HepG2 (cell line): ENCODE measurements around the gene FMO1. TPM values are rescaled to one million over a fixed set of nuclear protein-coding genes. Genes with fewer than 3 reads are reported as not detected.

Source experiments
- ATAC-seq: fragments of 200-7000 bp; cut with Tn5 transposase; 3 replicates; pipeline ENCODE4 v1.9.1; 2020; ENCODE audit warnings: mild to moderate bottlenecking, moderate library complexity
- BruUV-seq: library from RNA; stranded (reverse); fragments of 400-500 nt; replicated peaks from 2 replicates; lab custom pipeline; 2021; lab: Mats Ljungman, UMichigan
- CTCF ChIA-PET: fragments of 300-600 bp; formaldehyde crosslinking; extraction: SDS; loops from one replicate; lab custom pipeline; 2021; ENCODE audit warnings: low total read pairs, inconsistent platforms, low intra/inter-chr PET ratio; lab: Yijun Ruan, JAX
- POLR2A ChIA-PET: fragments of 350-600 bp; sonication (Branson Sonifier 250); formaldehyde crosslinking; loops from one replicate; lab custom pipeline; 2020; ENCODE audit warnings: antibody characterized with exemption, inconsistent platforms; lab: Yijun Ruan, JAX
- DNase-seq: peaks from one replicate; pipeline ENCODE4 v3.0.0-alpha.2; 2015; ENCODE audit warnings: low spot score
- FAIRE-seq: peaks from 3 replicates; lab custom pipeline; 2011; peaks lifted over from hg19 to GRCh38; lab: Jason Lieb, UNC
- H2AFZ ChIP-seq: one replicate; pipeline ENCODE4 v1.6.1; 2011; ENCODE audit warnings: low read length, inconsistent platforms
- H3K27ac ChIP-seq: fragments of 300-600 bp; 3 replicates; pipeline ENCODE4 v1.8.0; 2011; ENCODE audit warnings: mixed run types, mild to moderate bottlenecking, mixed read lengths, low read length, inconsistent platforms; ENCODE audit not compliant: insufficient read depth; ENCODE audit errors: extremely low read length
- H3K27me3 ChIP-seq, 2 experiments: fragments of 200-600 bp in 1 of 2; 2 replicates in 1 of 2; 3 replicates in 1 of 2; pipeline versions ENCODE4 v1.6.0 to v1.8.0; 2011; ENCODE audit warnings: low read length in 2 of 2, mild to moderate bottlenecking in 2 of 2, moderate library complexity in 2 of 2, inconsistent platforms in 1 of 2; ENCODE audit not compliant: insufficient read depth in 2 of 2, control insufficient read depth in 1 of 2
- H3K36me3 ChIP-seq, 2 experiments: fragments of 200-600 bp in 1 of 2; replicated peaks in 1 of 2; 2 replicates in 1 of 2; 3 replicates in 1 of 2; pipeline versions ENCODE4 v1.5.1 to v1.8.0; 2011; ENCODE audit warnings: low read length in 2 of 2, inconsistent platforms in 1 of 2; ENCODE audit not compliant: insufficient read depth in 2 of 2, control insufficient read depth in 1 of 2
- H3K4me1 ChIP-seq: 2 replicates; pipeline ENCODE4 v1.5.1; 2012; ENCODE audit warnings: low read length, inconsistent platforms; ENCODE audit not compliant: insufficient read depth
- H3K4me2 ChIP-seq: 2 replicates; pipeline ENCODE4 v1.6.0; 2011; ENCODE audit warnings: low read depth, low read length, inconsistent platforms
- H3K4me3 ChIP-seq, 3 experiments: fragments of 200-600 bp in 1 of 3; sonication (generic), shearing (Covaris generic) in 1 of 3; replicated peaks in 1 of 3; 2 replicates each; pipeline ENCODE4 v1.5.1; 2011 to 2016; ENCODE audit warnings: low read length in 3 of 3, inconsistent platforms in 2 of 3, low read depth in 2 of 3, mild to moderate bottlenecking in 2 of 3, control low read depth in 1 of 3, mixed read lengths in 1 of 3; ENCODE audit not compliant: insufficient read depth in 1 of 3
- H3K79me2 ChIP-seq: one replicate; pipeline ENCODE4 v1.6.1; 2011; ENCODE audit warnings: low read length, inconsistent platforms; ENCODE audit not compliant: insufficient read depth
- H3K9ac ChIP-seq: 2 replicates; pipeline ENCODE4 v1.6.0; 2011; ENCODE audit warnings: mild to moderate bottlenecking, low read depth, low read length, inconsistent platforms; ENCODE audit not compliant: insufficient read depth
- H3K9me3 ChIP-seq: 2 replicates; pipeline ENCODE4 v1.5.1; 2012; ENCODE audit warnings: mild to moderate bottlenecking, low read length
- H4K20me1 ChIP-seq: 2 replicates; pipeline ENCODE4 v1.6.0; 2011; ENCODE audit warnings: inconsistent platforms, mild to moderate bottlenecking, low read length, moderate library complexity; ENCODE audit not compliant: insufficient read depth
- FLYWCH1 ChIP-seq: sonication (generic); formaldehyde crosslinking; IDR thresholded peaks from 2 replicates; pipeline ENCODE4 v1.8.1; 2023; ENCODE audit warnings: mild to moderate bottlenecking, missing genetic modification reagents
- HMG20A ChIP-seq: IDR thresholded peaks from 2 replicates; pipeline ENCODE4 v1.6.1; 2016; ENCODE audit warnings: borderline replicate concordance
- MAFG ChIP-seq: sonication (generic); formaldehyde crosslinking; IDR thresholded peaks from 2 replicates; pipeline ENCODE4 v1.5.1; 2020; ENCODE audit warnings: mild to moderate bottlenecking, missing genetic modification reagents
- PPARG ChIP-seq: conservative IDR thresholded peaks from 2 replicates; pipeline ENCODE4 v1.6.1; 2016; ENCODE audit warnings: missing biosample characterization, missing genetic modification reagents
- SIX4 ChIP-seq: sonication (generic); formaldehyde crosslinking; IDR thresholded peaks from 2 replicates; pipeline ENCODE4 v1.4.0; 2020; ENCODE audit warnings: missing genetic modification reagents
- SSRP1 ChIP-seq: IDR thresholded peaks from 2 replicates; pipeline ENCODE4 v1.6.1; 2016; ENCODE audit warnings: control low read depth
- ZNF263 ChIP-seq: sonication (generic); formaldehyde crosslinking; IDR thresholded peaks from 2 replicates; pipeline ENCODE4 v1.4.0; 2020; ENCODE audit warnings: missing genetic modification reagents
- ZNF337 ChIP-seq: sonication (generic); formaldehyde crosslinking; IDR thresholded peaks from 2 replicates; pipeline ENCODE4 v1.5.1; 2020; ENCODE audit warnings: missing genetic modification reagents, low read depth, mild to moderate bottlenecking, borderline replicate concordance
- ZNF484 ChIP-seq: sonication (generic); formaldehyde crosslinking; IDR thresholded peaks from 2 replicates; pipeline ENCODE4 v1.5.1; 2020; ENCODE audit warnings: mild to moderate bottlenecking, low read depth, missing genetic modification reagents, borderline replicate concordance
- ZNF709 ChIP-seq: sonication (generic); formaldehyde crosslinking; IDR thresholded peaks from 2 replicates; pipeline ENCODE4 v1.5.0; 2020; ENCODE audit warnings: mild to moderate bottlenecking, missing genetic modification reagents
- ZNF792 ChIP-seq: IDR thresholded peaks from 2 replicates; pipeline ENCODE4 v1.6.1; 2016
- WGBS: methylation state at CpG from one replicate; pipeline ENCODE4 v1.1.6; 2017; ENCODE audit warnings: low lambda C conversion rate; 5-methylcytosine and 5-hydroxymethylcytosine counted together
- in situ Hi-C: cut with HindIII; loops from 2 replicates; pipeline ENCODE4 v1.10.0; 2017; ENCODE audit warnings: low pct_unique_long_range_greater_than_20kb; ENCODE audit not compliant: extremely low pct_ligation_motif_present
- intact Hi-C: fragments of 100-400 bp; cut with micrococcal nuclease; formaldehyde crosslinking; loops from one replicate; pipeline ENCODE4 v1.10.0; 2022; ENCODE audit not compliant: unreplicated experiment
- polyA plus RNA-seq, 8 experiments: library from polyadenylated mRNA; depleted of rRNA in 3 of 8; stranded (reverse) in 7 of 8; unstranded in 1 of 8; fragments of >200 nt; fragmentation: Illumina TruSeq in 4 of 8; extraction: Trizol in 4 of 8; gene quantifications; 2 replicates each; pipeline versions ENCODE4 v1.2.1 to v1.2.3, GENCODE V29; 2011 to 2016; ENCODE audit warnings: low read depth in 4 of 8, missing spikeins in 1 of 8, mixed read lengths in 1 of 8; ENCODE audit not compliant: insufficient read depth in 1 of 8
- total RNA-seq, 5 experiments: library from RNA; depleted of rRNA; stranded (reverse); fragments of >200 nt; fragmentation: Illumina TruSeq; extraction: Trizol; gene quantifications; 2 replicates each; pipeline ENCODE4 v1.2.3, GENCODE V29; 2016; ENCODE audit warnings: low read depth in 1 of 5
- TF ChIP-seq, protein P1 (sequence below): IDR thresholded peaks from 2 replicates; pipeline ENCODE4 v1.6.1; 2012; ENCODE audit warnings: inconsistent platforms
- TF ChIP-seq, protein P2 (sequence below): sonication (generic); formaldehyde crosslinking; IDR thresholded peaks from 2 replicates; pipeline ENCODE4 v1.5.0; 2020; ENCODE audit warnings: missing genetic modification reagents
- TF ChIP-seq, protein P3 (sequence below): IDR thresholded peaks from 2 replicates; pipeline ENCODE4 v1.6.1; 2016; ENCODE audit warnings: low read depth, control low read depth

The FMO1 gene
- total and polyA plus RNA-seq, 2 of the 13 experiments (the other 11 are each of a cell fraction or from before 2014, with no cell fraction given) = not detected

DNA sequence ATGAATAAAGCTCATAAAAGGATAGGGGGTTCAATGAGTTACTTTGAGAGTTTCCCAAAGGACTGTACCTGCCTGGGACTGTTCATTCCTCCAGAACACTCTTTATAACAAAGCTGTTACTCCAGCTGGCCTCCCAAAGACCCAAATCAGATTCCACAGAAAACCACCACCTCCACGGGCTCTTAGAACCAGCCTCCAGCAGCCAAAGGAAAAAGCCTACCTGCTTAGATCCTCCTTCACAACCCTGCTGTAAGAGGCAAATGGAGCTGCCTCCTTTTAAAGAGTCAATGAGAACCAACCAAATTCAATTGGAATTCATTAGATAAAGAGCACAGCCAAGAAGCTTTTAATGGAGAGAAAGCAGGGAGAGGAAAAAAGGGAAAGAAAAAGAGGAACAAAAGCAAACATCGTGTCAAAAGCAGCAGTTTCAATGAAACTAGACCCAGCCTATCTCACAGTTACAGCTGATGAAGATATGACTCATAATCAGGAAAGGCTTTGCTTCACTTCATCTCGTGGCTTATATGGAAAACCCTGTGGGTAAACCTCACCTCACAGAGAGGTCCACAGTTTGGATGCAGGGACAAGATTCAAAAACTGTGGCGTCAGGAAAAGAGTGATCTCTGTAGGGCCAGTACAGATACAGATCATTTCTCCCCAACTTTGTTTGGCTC lies 37.9 kb downstream of the FMO1 start:
- FAIRE-seq = no peak
- ATAC-seq = no peak
- Histone ChIP-seq H3K27me3 (no peaks in the 10 kb centered on the region), H3K27ac (no peak overlapping the region), H4K20me1 (no peaks in the 10 kb centered on the region), H3K4me2 (no peak overlapping the region), H3K4me1 (no peaks in the 10 kb centered on the region), H2AFZ (no peak overlapping the region), H3K36me3 (no peaks in the 10 kb centered on the region), H3K9me3 (no peaks in the 10 kb centered on the region), H3K9ac (no peak overlapping the region), H3K4me3 (no peak overlapping the region), H3K79me2 (no peaks in the 10 kb centered on the region)
- WGBS = 7% methylated on average over 4 of the region's 4 CpGs
- TF ChIP-seq FLYWCH1 (CRISPR knock-in tag) = no peak
- no peak for TF ChIP-seq SIX4
- no peak for TF ChIP-seq MAFG
- TF ChIP-seq HMG20A (CRISPR knock-in tag) = no peak
- TF ChIP-seq, protein P1, sequence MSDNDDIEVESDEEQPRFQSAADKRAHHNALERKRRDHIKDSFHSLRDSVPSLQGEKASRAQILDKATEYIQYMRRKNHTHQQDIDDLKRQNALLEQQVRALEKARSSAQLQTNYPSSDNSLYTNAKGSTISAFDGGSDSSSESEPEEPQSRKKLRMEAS = no peak
- TF ChIP-seq ZNF709 (CRISPR knock-in tag) = no peak
- TF ChIP-seq, protein P2, sequence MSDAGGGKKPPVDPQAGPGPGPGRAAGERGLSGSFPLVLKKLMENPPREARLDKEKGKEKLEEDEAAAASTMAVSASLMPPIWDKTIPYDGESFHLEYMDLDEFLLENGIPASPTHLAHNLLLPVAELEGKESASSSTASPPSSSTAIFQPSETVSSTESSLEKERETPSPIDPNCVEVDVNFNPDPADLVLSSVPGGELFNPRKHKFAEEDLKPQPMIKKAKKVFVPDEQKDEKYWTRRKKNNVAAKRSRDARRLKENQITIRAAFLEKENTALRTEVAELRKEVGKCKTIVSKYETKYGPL (CRISPR knock-in tag) = no peak
- no peak for DNase-seq
- no TSS peak for BruUV-seq
- CTCF ChIA-PET = no interaction called here
- POLR2A ChIA-PET = no interaction called here
- in situ Hi-C loops = no loop called here
- intact Hi-C loops = no loop called here

DNA sequence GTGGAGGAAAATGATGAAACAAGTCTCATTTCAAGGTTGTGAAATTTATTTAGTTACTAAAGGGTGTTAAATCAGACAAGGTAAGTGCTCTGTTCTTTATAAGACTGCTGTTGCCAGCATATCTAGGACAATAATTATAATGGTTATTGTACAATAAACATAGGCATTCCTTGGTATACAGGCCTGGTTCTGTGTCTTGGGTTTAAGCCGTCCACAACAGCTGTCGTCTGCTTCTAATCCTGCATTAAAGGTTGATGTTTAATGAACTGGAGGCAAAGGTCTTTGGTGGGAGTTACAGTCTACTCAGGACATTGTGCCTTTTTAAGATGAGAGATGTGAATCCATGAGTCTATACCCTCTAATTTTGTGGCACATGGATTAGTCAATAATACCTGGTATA lies 42.3 kb downstream of the FMO1 start:
- intact Hi-C loops = no loop called here
- ATAC-seq = no peak
- TF ChIP-seq ZNF792 (CRISPR knock-in tag) = no peak
- no peak for TF ChIP-seq ZNF337 (CRISPR knock-in tag)
- no peak for TF ChIP-seq SSRP1 (CRISPR knock-in tag)
- no peak for TF ChIP-seq PPARG (CRISPR knock-in tag)
- TF ChIP-seq, protein P3, sequence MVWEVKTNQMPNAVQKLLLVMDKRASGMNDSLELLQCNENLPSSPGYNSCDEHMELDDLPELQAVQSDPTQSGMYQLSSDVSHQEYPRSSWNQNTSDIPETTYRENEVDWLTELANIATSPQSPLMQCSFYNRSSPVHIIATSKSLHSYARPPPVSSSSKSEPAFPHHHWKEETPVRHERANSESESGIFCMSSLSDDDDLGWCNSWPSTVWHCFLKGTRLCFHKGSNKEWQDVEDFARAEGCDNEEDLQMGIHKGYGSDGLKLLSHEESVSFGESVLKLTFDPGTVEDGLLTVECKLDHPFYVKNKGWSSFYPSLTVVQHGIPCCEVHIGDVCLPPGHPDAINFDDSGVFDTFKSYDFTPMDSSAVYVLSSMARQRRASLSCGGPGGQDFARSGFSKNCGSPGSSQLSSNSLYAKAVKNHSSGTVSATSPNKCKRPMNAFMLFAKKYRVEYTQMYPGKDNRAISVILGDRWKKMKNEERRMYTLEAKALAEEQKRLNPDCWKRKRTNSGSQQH (CRISPR knock-in tag) = no peak
- TF ChIP-seq ZNF484 (CRISPR knock-in tag) = no peak
- TF ChIP-seq ZNF263 = no peak

More for the DNA sequence above, 42.3 kb downstream of the FMO1 start:
- ChIA-PET CTCF (no interaction called here), POLR2A (no interaction called here)
- FAIRE-seq = no peak
- Histone ChIP-seq H3K4me1 (no peaks in the 10 kb centered on the region), H3K36me3 (no peaks in the 10 kb centered on the region), H2AFZ (no peak overlapping the region), H3K27ac (no peak overlapping the region), H3K9ac (no peak overlapping the region), H3K9me3 (no peaks in the 10 kb centered on the region), H3K27me3 (no peaks in the 10 kb centered on the region), H3K79me2 (no peaks in the 10 kb centered on the region), H3K4me2 (no peak overlapping the region), H3K4me3 (no peak overlapping the region), H4K20me1 (no peaks in the 10 kb centered on the region)
- BruUV-seq = no TSS peak
- DNase-seq = no peak
- in situ Hi-C loops = no loop called here
- WGBS = 0% methylated on average over 2 of the region's 2 CpGs
